Psoas muscle (tissue), 8 donors: ENCODE results near the gene C14orf180. TPM values are rescaled to one million over a fixed set of nuclear protein-coding genes. Genes with fewer than 3 reads are reported as not detected.

ENCODE experiments used
- ATAC-seq, 4 donors: fragments of 200-7000 bp; cut with Tn5 transposase; one replicate each; pipeline ENCODE4 v1.9.1; 2020; ENCODE audit warnings: moderate library complexity in 3 of 4, mild to moderate bottlenecking in 2 of 4
- DNase-seq, 2 donors: peaks; one replicate each; pipeline ENCODE4 v3.0.0-alpha.2; 2020
- H3K27ac ChIP-seq: fragments of 200-600 bp; one replicate; pipeline ENCODE4 v1.8.0; 2022
- H3K27me3 ChIP-seq, 3 donors: fragments of 200-600 bp in 1 of 3; one replicate each; pipeline versions ENCODE4 v1.6.1 to v1.8.0; 2013 to 2022; ENCODE audit warnings: low read length in 2 of 3, mild to moderate bottlenecking in 2 of 3, moderate library complexity in 1 of 3; ENCODE audit not compliant: insufficient read depth in 3 of 3
- H3K36me3 ChIP-seq, 2 donors: fragments of 200-600 bp in 1 of 2; one replicate each; pipeline versions ENCODE4 v1.6.1 to v1.8.0; 2013 to 2022; ENCODE audit warnings: low read depth in 1 of 2, mild to moderate bottlenecking in 1 of 2, moderate library complexity in 1 of 2; ENCODE audit not compliant: insufficient read depth in 1 of 2
- H3K4me1 ChIP-seq: fragments of 200-600 bp; one replicate; pipeline ENCODE4 v1.8.0; 2022
- H3K4me3 ChIP-seq: fragments of 200-600 bp; one replicate; pipeline ENCODE4 v1.8.0; 2022; ENCODE audit warnings: mild to moderate bottlenecking
- H3K9me3 ChIP-seq: fragments of 200-600 bp; one replicate; pipeline ENCODE4 v1.8.0; 2022
- CTCF ChIP-seq: fragments of 200-600 bp; IDR thresholded peaks from one replicate; pipeline ENCODE4 v1.8.0; 2022; ENCODE audit warnings: antibody characterized with exemption
- WGBS, 3 donors: extraction: QIAGEN DNeasy Blood & Tissue Kit; methylation state at CpG; one replicate each; pipeline versions ENCODE4 v1.1.6 to v1.1.7; 2013; 5-methylcytosine and 5-hydroxymethylcytosine counted together
- intact Hi-C, 2 donors: fragments of 100-400 bp; cut with DNase I; formaldehyde crosslinking; loops; one replicate each; pipeline versions ENCODE4 v1.11.0 to v1.14.2; 2022
- polyA plus RNA-seq, 3 donors: library from polyadenylated mRNA; stranded (reverse); fragments of 200-250 nt; gene quantifications; one replicate each; pipeline ENCODE4 v1.2.3, GENCODE V29; 2013
- total RNA-seq, 4 donors: library from RNA; stranded (reverse); fragmentation: NEBNext Ultra II Directional in 2 of 4; extraction: Animal tissue kit (Norgen Biotek cat#: 25700) in 2 of 4; gene quantifications; one replicate each; pipeline versions ENCODE4 v1.2.1 to v1.2.4, GENCODE V29; 2021 to 2023
- donor health status: healthy with polysubstance abuse.
- donor health status: DM: no; HTN: no; CAD: no; lungs with moderate emphysema.
- donor health status: Bipolar disorder and iron deficiency.
- donor health status: healthy.
- donor health status: DM: yes; HTN: yes; CAD: no.
- donor health status: DM: no; HTN: no; CAD: no.
- donor health status: DM: no; HTN: no; CAD: no.
- donor health status: DM: yes; HTN: yes; CAD: no.

Gene C14orf180
- total and polyA plus RNA-seq, 7 donors: 0.32 to 7.3 (median 0.58) TPM

GRCh38 chr14:104546591-104547309, 32.8 kb upstream of the C14orf180 start:
- H3K27me3 ChIP-seq: peaks cover 0 to 79% (median 10%) of the 10 kb centered on the region in 3 donors
- H3K4me3 ChIP-seq: no peak overlapping the region
- no peak for TF ChIP-seq CTCF
- no peaks in the 10 kb centered on the region for H3K4me1 ChIP-seq
- peak in 1 of 2 donors; percentile 15 for DNase-seq
- no peak for ATAC-seq
- no peak overlapping the region for H3K27ac ChIP-seq
- no peaks in the 10 kb centered on the region for H3K36me3 ChIP-seq
- no peaks in the 10 kb centered on the region for H3K9me3 ChIP-seq
- WGBS, 3 donors: 44 to 57% (median 56%) methylated on average over 15 to 19 of the region's 19 CpGs
- intact Hi-C loops: no loop called here

- intact Hi-C loops: no loop called here
- Histone ChIP-seq H3K27me3 (peaks cover 0 to 72% (median 10%) of the 10 kb centered on the region in 3 donors), H3K36me3 (no peaks in the 10 kb centered on the region), H3K4me3 (no peak overlapping the region), H3K9me3 (no peaks in the 10 kb centered on the region), H3K4me1 (no peaks in the 10 kb centered on the region), H3K27ac (no peak overlapping the region)
- 79 to 86% (median 83%) methylated on average over 18 of the region's 18 CpGs for WGBS, 3 donors
- DNase-seq (peak in 1 of 2 donors; percentile 35), ATAC-seq (no peak)
- TF ChIP-seq CTCF: no peak
Measured at GRCh38 chr14:104547310-104547997, 32.1 kb upstream of the C14orf180 start.

GRCh38 chr14:104547998-104548700, 31.4 kb upstream of the C14orf180 start:
- Histone ChIP-seq H3K4me1 (no peaks in the 10 kb centered on the region), H3K4me3 (no peak overlapping the region), H3K27me3 (peaks cover 0 to 68% (median 10%) of the 10 kb centered on the region in 3 donors), H3K36me3 (no peaks in the 10 kb centered on the region), H3K9me3 (no peaks in the 10 kb centered on the region), H3K27ac (no peak overlapping the region)
- DNase-seq: no peak
- 78 to 88% (median 79%) methylated on average over 9 to 14 of the region's 14 CpGs for WGBS, 3 donors
- ATAC-seq: no peak
- intact Hi-C loops: no loop called here
- TF ChIP-seq CTCF: no peak

- DNase-seq: peak in 1 of 2 donors; percentile 32
- WGBS, 3 donors: 32 to 41% (median 38%) methylated on average over 11 to 15 of the region's 15 CpGs
Measured at GRCh38 chr14:104548802-104549535, 30.6 kb upstream of the C14orf180 start.

More at GRCh38 chr14:104548802-104549535, 30.6 kb upstream of the C14orf180 start:
- no peak for ATAC-seq
- TF ChIP-seq CTCF: no peak
- H3K9me3 ChIP-seq: no peaks in the 10 kb centered on the region
- intact Hi-C loops: no loop called here
- H3K4me3 ChIP-seq: no peak overlapping the region
- H3K36me3 ChIP-seq: no peaks in the 10 kb centered on the region
- H3K4me1 ChIP-seq: no peaks in the 10 kb centered on the region
- H3K27me3 ChIP-seq: peaks cover 0 to 62% (median 13%) of the 10 kb centered on the region in 3 donors
- no peak overlapping the region for H3K27ac ChIP-seq
